Spleen (tissue), 7 donors: ENCODE results near the gene GSK3B.

Source experiments
- CTCF ChIP-seq, 11 experiments: fragments of 200-600 bp in 7 of 11; fragments of 450-650 bp in 4 of 11; sonication (generic) in 4 of 11; IDR thresholded peaks in 8 of 11; conservative IDR thresholded peaks in 3 of 11; 1 replicate in 7 of 11; 2 replicates in 4 of 11; pipeline versions ENCODE4 v1.4.0 to v1.8.0; 2016 to 2021; ENCODE audit warnings: antibody characterized with exemption in 11 of 11, inconsistent platforms in 4 of 11, mild to moderate bottlenecking in 1 of 11
- POLR2AphosphoS5 ChIP-seq, 3 donors: sonication (generic); formaldehyde crosslinking; IDR thresholded peaks; one replicate each; pipeline ENCODE4 v1.5.1; 2017; ENCODE audit warnings: antibody characterized with exemption in 3 of 3
- donor health status: DM: no; HTN: no; CAD: no; lungs with moderate emphysema.
- donor health status: DM: no; HTN: no; CAD: no.
- donor health status: DM: no; HTN: no; CAD: no.

DNA sequence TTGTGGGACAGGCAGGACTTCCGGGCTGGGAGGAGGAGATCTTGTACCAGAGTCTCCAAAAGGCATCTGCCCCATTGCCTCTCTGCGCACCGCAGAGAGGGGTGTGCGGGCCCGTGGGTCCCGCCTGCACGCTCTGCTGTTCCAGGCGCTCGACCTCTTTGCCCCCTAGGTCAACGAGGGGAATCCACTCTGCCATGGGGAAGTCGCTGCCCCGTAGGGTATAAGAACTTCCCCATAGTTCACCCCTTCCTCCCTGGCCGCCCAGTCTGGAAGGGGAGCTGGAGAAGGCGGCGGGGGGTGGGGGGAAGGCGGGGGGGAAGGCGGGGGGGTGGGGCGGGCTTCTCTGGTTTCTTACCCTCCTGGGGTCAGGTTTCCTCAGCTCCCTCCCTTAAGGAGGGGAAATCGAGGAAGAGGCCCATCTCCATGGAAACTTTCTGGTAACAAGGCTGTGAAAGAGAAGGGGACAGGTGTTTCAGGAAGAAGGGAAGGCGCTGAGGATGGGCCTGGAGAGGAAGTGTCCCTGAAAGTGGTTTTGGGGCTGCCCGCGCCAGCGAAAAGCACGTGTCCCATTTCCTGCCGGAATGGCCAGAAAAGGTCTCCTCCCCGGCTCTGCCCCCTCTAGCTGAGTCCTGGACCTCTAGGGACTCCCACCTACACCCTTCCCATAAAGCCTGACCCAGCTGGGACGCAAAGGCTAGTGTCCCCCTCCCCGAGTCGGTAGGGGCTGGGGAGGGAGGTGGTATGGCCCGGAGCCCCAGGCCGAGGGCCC, 284.8 kb downstream of the GSK3B start:
- TF ChIP-seq POLR2AphosphoS5 (IDR thresholded peaks at IDR 0.05): no peak
- TF ChIP-seq CTCF (IDR thresholded peaks at IDR 0.05 in 8 of 11, conservative IDR thresholded peaks at IDR 0.05 in 3 of 11): no peak
